GM20000 (cell line): ENCODE results near the gene SLC25A13.

ENCODE experiments used
- DNase-seq: peaks from one replicate; pipeline ENCODE4 v3.0.0; 2012; ENCODE audit warnings: low spot score
- TF ChIP-seq, protein P1 (sequence below): IDR thresholded peaks from 2 replicates; pipeline ENCODE4 v1.5.1; 2012; ENCODE audit warnings: mild to moderate bottlenecking, control low read depth; ENCODE audit errors: extremely low read depth, missing control alignments

The SLC25A13 gene

DNA sequence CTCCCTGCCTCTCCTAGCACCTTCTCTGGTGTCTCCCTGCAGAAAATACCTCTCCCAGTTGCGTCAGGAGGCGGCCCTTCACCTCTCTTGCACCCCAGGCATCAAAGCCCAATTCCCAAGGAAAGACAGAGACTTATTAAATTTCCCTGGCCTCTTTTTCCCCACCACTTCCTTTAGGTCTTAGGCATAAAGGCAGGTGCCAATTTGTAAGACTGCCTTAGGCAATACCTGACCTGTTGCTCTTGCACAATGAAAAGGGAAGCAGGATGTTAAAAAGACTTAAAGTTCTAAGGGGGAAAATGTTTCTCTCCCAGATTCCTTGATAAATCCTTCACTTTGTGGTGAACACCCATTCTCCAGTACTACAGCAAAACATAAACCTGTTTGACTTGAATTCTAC lies 186.7 kb downstream of the SLC25A13 start:
- no peak for DNase-seq
- TF ChIP-seq, protein P1, sequence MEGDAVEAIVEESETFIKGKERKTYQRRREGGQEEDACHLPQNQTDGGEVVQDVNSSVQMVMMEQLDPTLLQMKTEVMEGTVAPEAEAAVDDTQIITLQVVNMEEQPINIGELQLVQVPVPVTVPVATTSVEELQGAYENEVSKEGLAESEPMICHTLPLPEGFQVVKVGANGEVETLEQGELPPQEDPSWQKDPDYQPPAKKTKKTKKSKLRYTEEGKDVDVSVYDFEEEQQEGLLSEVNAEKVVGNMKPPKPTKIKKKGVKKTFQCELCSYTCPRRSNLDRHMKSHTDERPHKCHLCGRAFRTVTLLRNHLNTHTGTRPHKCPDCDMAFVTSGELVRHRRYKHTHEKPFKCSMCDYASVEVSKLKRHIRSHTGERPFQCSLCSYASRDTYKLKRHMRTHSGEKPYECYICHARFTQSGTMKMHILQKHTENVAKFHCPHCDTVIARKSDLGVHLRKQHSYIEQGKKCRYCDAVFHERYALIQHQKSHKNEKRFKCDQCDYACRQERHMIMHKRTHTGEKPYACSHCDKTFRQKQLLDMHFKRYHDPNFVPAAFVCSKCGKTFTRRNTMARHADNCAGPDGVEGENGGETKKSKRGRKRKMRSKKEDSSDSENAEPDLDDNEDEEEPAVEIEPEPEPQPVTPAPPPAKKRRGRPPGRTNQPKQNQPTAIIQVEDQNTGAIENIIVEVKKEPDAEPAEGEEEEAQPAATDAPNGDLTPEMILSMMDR: no peak

DNA sequence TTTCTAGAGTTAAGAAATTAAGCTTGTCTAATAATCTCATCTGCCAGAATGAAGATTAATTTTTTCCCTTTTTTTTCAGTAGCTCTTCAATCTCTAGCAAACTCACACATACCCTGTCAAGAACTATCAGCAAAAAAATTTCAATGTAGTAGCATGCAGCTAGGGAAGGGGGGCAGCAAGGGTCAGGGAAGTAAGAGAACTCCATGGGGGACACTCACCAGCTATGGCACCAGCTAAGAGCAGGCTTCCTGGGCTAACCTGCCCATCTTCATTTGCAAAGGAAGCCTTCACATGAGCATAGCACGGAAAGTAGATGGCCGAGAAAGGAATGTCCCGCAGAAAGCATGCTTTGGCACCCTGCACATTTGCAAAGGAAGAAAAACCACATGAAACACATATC lies 190.4 kb downstream of the SLC25A13 start:
- TF ChIP-seq, protein P1: no peak
- DNase-seq: no peak

DNA sequence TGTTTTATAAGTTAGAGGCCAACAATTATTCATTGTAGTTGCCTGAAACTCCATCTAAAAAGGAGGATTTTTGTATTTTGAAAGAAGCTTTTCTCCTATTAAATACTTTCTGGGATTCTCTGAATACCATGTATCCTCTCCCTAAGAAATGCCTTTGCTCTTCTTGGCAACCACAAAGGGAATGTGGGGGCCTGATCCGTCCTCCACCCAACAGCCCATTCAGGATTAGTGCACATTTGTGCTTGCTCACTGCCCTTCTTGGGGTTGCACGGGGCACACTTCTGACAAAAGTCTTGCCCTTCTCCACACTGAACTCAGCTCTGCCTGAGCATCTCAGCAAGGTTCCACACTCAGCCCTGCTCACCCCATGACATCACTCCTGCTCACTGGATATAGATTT lies 194.2 kb downstream of the SLC25A13 start:
- TF ChIP-seq, protein P1: no peak
- DNase-seq: no peak

DNA sequence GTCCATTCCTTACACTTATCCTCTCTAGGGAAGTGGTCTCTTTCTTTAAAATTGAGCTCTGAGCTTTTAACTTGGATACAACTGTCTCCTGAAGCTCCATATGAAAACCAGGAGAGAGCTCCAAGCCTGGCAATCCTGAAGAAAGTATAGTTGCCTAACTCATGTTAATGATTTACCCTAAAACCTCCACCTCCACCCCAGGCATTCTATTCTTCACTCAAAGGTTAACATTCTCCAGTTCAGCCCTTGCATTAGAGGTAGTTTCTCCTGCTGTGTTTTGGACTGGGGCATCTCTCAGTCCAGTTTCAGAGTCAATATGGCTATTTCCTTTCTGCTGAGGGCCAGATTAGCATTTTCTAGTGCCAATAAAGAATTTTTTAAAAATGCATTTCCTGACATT lies 195.5 kb downstream of the SLC25A13 start:
- DNase-seq: no peak
- TF ChIP-seq, protein P1: no peak

DNA sequence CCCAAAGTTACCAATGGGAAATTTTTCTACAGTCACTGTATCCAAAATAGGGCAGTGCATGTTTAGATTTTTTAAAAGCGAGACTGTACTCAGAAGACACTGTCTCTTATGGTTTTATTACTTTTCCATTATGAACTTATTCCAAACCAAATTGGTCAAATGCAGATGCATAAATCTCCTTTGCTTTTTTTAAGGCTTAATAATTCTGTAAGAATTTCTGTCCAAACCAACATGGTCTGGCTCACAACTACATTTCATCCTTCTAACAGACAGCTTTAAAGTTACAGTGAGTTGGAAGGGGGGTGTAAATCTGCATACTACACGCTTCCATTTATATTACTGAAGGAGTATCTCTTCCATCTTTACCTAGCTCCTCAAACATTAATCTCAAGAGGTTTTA lies 199.2 kb downstream of the SLC25A13 start:
- no peak for DNase-seq
- TF ChIP-seq, protein P1: no peak

DNA sequence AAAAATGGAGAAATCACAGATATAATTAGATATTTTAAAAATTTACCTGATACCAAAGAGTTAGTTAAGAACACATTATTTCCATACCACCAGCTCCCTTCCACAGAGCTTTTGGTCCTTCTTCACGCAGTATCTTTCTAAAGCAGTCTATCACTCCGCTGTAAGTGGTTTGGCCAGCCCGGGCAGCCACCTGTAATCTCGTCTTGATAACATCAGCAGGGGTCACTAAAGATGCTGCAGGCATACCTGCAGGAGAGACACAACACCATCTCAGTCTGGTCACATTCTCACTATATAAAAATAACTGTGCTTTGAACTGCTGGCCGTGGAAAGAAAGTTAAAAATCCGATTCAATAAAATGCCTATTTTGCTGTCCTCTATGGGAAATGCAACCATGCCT lies 200.1 kb downstream of the SLC25A13 start:
- DNase-seq: no peak
- TF ChIP-seq, protein P1: no peak

DNA sequence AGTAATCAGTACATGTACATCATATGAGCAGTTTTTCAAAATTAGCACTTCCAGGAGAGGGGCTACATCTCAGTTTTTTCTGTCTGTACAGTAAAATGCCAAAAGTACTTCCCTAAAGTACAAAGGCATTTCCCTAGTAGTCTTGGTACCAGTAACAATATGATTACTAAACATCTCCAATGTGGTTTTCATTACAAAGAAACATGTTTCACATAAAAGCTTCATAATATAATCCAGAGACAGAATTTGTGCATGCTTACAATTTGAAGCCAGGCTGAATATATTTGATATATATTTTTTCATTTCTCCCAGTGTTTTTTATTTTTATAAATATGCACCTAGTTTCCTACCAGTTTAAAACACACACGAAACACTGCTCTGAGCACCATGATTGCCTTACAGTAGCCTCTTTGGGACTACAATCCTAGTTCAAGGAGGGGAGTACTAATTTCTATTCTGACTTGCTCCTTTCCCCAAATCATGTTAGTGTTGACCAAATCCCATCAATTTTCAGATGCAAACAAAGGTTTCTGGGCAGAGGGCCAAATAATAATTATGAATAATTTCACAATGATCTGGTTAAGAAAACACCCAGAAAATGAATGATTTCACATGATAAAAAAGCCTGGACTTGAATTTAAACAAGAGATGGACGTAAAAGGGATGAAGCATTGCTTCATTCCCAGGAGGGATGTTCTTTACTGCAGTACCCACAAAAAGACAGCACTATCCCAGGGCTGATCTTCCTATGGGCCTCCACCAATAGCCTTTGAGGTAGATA lies 201.3 kb downstream of the SLC25A13 start:
- TF ChIP-seq, protein P1: no peak
- no peak for DNase-seq
